IPS DF 4.7 (cell line): ENCODE data around the gene ZNF563.
A peak's percentile ranks its signal among the peaks of the same experiment; 100 is the strongest.
"Not testable (repeated sequence)": the region's sequence is repeated elsewhere in the genome, so short reads cannot be mapped to it uniquely, and the experiment has no call there.

ENCODE experiments used
- DNase-seq: peaks from one replicate; pipeline ENCODE4 v3.0.0-alpha.2; 2013; ENCODE audit warnings: low spot score; ENCODE audit errors: extremely low read depth

ZNF563 gene

DNA sequence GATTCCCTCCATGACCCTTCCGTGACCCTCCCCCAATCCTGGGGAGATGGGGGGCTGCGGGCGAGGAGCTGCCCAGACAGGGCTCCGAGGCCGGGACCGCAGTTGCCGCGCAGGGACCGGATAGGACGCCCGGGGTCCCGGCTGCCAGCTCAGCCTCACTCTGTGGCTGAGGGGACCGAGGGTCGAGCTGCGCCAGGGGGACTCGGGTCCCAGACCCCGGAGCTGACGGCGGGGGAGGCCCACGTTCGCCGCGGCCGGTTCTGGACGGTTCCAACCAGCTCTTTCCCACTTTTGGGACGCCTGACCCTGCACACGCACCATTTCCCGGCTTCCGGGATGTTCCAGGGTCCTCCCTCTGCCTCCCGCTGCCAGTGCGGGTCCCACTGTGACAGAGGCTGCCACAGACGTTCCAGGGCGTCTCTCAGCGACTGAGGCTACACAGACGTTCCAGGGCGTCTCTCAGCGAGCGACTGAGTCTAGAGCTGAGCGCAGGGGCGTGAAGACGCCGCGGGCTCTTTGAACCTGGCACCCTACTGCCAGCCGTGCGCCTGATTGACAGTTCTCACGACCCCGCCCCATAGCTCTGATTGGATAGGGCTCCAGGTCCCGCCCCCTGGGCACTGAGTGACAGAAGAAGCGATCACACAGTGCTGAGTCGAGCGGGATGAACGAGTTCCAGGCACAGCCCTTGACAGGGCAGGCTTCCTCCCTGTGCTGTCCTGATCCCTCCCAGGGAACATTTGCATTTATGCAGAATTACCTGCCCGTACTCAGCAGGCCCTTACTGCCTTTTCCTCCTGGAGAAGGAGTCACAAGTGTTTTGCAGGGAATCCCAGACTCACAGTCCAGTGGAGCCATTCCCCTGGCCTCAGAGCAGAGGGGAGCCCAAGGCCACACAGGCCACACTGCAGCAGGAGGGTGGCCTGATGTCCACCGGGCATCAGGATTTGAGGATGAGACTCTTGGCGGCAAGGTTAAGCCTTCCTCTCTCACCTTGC, at the start of gene ZNF563:
Gene ZNF563, minus strand, starts transcription at position 472 of the 998 bp plus-strand sequence. Its CDS starts 151 bp downstream, at position 321.
- DNase-seq, result peak; percentile 92

- no peak for DNase-seq
These were observed 47.0 kb upstream of the ZNF563 start for GRCh38 chr19:12380444-12380737.

GRCh38 chr19:12379732-12380443, 46.5 kb upstream of the ZNF563 start:
- no peak for DNase-seq

- DNase-seq, result no peak
These were observed 40.6 kb upstream of the ZNF563 start for GRCh38 chr19:12374026-12374425.

DNA sequence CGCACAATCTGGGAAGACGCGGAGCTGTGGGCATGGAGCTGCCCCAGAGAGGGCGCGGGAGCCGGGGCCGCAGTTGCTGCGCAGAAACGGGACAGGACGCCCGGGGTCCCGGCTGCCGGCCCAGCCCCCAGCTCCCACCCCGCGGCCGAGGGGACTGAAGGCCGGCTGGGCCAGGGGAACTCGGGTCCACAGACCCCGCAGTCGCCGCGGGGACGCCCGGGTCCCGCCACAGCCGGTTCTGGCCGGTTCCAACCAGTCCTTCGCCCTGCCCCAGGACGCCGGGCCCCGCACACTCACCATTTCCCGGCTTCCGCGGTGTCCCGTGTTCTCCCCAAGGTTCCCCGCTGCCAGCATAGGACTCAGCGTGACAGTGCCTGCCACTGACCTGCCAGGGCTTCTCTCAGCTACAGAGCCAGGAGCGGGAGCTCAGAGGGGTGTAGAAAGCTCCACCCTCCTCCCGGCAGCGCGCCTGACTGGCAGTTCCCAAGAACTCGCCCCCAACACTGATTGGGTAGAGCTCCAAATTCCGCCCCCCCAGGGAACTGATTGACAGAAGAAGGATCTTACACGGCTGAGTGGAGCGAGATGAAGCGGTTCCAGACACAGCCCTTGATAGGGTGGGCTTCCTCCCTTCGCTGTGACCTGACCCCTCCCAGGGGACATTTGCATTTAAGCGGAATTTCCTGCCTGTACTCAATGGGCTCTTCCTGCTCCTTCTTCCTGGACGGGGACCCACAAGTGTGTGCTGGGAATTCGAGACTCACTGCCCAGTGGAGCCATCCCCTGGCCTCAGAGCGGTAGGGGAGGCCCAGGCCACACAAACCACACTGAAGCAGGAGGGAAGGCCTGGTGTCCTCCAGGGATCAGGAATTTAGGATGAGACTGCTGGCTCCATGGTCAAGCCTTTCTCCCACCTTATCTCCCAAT, 32.1 kb upstream of the ZNF563 start, which contains the start of gene ZNF442:
Gene ZNF442, minus strand, starts transcription at position 448 of the 927 bp plus-strand sequence. CDS start 2,052 bp downstream, outside the sequence.
- DNase-seq, result peak; percentile 94

GRCh38 chr19:12364391-12365235, 31.2 kb upstream of the ZNF563 start:
- DNase-seq, result no peak

- DNase-seq, result not testable (repeated sequence)
These were observed 28.8 kb upstream of the ZNF563 start for GRCh38 chr19:12362236-12362635.

DNA sequence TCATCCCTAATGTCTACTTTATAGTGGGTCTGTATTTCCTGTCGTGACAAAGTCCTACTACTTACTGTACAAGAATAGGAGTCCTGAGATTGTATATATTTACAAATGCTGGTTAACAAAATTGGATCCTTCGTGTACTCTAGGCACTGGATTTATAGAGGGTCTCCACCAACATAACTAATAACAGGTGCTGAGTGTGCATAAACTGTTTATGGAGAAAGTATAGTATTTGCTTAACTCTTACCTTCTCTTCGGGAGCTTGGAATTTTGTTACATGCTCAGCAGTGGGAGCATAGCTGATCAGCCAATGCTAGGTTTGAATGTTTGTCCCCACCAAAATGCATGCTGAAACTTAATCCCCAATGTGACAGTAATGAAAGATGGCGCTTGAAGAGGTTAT, 19.9 kb upstream of the ZNF563 start:
- no peak for DNase-seq

DNA sequence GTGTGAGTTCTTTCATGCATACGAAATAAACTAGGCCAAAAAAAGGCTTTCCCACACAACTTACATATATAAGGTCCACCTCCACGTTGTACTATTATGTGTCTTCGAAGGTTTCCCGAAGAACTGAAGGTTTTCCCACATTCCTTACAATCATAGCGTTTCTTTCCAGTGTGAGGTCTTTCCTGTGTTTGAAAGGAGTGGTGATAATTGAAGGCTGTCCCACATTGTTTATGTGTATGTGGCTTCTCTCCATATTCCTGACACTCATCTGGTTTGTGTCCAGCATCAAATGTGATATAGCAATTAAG, 17.4 kb upstream of the ZNF563 start:
- no peak for DNase-seq

GRCh38 chr19:12350185-12350889, 16.9 kb upstream of the ZNF563 start:
- DNase-seq, result no peak

DNA sequence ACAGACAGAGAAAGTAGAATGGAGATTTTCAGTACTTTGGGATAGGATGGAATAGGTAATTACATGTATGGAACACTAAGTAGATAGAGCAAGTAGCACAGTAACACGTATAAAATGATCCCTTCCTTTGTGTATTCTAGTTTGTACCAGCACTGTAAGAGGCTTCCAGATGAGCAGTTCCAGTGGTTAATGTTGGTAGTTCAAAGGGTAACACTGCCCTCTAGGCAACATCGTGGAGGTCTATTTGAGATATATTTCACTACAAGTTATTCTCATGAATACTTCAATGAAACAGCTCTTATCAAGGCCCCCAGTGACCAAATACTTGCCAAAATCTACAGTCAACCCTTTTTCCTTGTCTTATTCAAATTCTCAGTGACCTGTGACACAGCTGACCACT, 13.5 kb upstream of the ZNF563 start:
- DNase-seq, result no peak

DNA sequence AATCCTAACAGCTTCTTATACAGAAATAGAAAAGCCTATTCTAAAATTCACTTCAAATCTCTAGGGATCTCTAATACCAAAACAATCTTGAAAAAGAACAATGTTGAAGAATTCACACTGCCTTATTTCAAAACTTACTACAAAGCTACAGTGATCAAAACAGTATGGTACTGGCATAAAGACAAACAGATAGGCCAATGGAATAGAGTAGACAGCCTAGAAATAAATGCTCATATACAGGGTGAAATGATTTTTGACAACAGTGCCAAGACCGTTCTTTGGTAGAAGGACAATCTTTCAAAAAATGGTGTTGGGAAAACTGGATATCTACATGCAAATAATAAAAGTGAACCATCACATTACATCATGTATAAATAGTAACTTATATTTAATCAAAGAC, 11.8 kb upstream of the ZNF563 start:
- no peak for DNase-seq

GRCh38 chr19:12331211-12331941, 2.1 kb downstream of the ZNF563 start:
- no peak for DNase-seq

DNA sequence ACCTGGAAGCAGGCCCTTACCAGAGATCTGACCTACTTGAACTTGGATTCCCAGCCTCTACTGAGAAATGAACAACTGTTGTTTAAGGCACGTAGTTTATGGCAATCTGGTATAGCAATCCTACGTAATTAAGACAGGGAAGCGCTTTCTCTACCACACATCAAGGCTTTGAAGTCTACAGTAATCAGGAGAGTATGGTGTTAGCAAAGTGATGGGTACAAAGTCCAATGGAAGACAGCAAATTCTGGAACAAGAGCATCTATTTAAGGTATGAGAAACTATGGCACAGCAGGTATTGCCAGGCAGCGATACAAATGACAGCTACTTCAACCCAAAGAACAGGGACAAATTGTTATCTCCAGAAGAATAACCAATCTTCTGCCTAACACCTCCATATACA, 3.1 kb downstream of the ZNF563 start:
- no peak for DNase-seq

DNA sequence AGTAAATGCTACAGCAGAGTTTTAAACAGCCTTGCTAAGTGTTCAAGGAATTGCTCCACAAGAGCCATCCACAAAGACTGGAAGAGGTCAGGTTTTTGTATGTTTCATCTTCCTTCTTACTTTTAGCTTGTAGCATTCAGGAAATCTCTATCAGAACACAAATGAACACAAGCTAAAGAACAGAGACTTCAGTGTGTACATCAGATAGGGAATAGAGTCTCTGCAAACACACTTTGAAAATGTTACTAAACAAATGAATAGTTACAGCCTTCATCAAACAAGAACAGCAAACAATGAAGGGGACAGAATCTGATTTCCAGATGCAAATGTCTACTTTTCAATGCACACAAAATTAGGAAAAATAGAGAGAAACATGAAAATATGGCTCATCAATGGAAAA, 7.7 kb downstream of the ZNF563 start:
- no peak for DNase-seq

DNA sequence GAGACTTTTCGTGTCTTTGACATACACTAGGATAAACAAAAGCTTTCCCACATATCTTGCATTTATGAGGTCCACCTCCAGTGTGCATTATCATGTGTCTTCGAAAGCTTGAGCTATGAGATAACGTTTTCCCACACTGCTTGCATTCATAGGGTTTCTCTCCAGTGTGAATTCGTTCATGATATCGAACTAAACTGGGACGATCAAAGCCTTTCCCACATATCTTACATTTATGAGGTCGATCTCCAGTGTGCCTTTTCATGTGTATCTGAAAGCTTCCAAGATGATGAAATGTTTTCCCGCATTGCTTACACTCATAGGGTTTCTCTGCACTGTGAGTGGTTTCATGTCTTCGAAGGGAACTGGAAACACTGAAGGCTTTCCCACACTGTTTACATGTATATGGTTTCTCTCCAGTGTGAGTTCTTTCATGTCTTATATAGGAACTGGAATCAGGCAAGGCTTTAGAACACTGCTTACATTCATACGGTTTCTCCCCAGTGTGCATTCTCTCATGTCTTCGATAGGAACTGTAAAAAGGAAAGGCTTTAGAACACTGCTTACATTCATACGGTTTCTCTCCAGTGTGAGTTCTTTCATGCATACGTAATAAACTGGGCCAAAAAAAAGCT, 14.5 kb downstream of the ZNF563 start:
- DNase-seq, result no peak

DNA sequence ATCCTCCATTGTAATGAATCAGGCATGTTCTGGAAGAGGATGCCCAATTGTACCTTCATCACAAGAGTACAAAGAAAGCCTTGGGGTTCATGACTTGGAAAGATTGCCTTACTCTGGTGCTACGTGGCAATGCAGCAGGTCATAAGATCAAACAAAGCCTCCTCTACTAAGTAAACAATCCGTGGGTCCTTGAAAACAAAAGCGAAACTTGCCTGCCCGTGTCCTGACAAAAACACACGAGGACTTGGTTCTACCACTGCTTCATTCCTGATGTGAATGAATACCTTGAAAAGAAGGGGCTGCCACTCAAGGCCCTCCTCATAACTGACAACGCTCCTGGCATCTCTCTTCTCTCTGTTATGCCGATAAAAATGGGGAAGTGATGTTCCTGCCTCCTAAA, 18.9 kb downstream of the ZNF563 start:
- DNase-seq, result no peak

GRCh38 chr19:12308891-12309290, 24.5 kb downstream of the ZNF563 start:
- not testable (repeated sequence) for DNase-seq

DNA sequence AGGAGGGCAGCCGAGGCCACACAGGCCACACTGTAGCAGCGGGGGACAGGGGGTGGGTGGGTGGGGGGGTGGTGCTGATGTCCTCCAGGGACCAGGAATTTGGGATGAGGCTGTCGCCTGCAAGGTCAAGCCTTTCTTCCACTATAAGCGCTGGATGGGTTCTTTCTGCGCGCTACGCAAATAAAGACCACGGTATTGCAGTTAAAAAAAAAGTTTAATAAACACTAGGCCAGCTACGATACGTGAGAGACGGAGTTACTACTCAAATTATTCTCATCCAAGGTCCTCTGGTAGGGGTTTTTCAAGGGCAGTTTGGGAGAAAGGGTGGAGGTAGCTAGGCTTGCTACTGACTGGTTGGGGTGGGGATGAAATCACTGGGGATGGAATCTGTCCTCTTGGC, 38.2 kb downstream of the ZNF563 start:
- DNase-seq, result no peak
